Measurements from ENCODE around the gene PFDN1.

Gene PFDN1

GRCh38 chr5:140259500-140259899 lies 43.4 kb downstream of the PFDN1 start:
- DNase-seq (ENCODE audit: low read depth, low spot score) = no peak

- no peak for DNase-seq (ENCODE audit: low read depth, low spot score)
Measured at GRCh38 chr5:140258873-140259272, 44.0 kb downstream of the PFDN1 start.

GRCh38 chr5:140258016-140258415 lies 44.9 kb downstream of the PFDN1 start:
- DNase-seq (ENCODE audit: low read depth, low spot score) = no peak

- no peak for DNase-seq (ENCODE audit: low read depth, low spot score)
Measured at GRCh38 chr5:140256726-140257125, 46.2 kb downstream of the PFDN1 start.

- no peak for DNase-seq (ENCODE audit: low read depth, low spot score)
Measured at GRCh38 chr5:140255460-140256157, 47.3 kb downstream of the PFDN1 start.

GRCh38 chr5:140253985-140254384 lies 48.9 kb downstream of the PFDN1 start:
- no peak for DNase-seq (ENCODE audit: low read depth, low spot score)

- no peak for DNase-seq (ENCODE audit: low read depth, low spot score)
Measured at GRCh38 chr5:140252470-140253126, 50.3 kb downstream of the PFDN1 start.

GRCh38 chr5:140251527-140251973 lies 51.4 kb downstream of the PFDN1 start:
- DNase-seq (ENCODE audit: low read depth, low spot score) = no peak

GRCh38 chr5:140250386-140250785 lies 52.5 kb downstream of the PFDN1 start:
- DNase-seq (ENCODE audit: low read depth, low spot score) = no peak

GRCh38 chr5:140249536-140249935 lies 53.4 kb downstream of the PFDN1 start:
- no peak for DNase-seq (ENCODE audit: low read depth, low spot score)

- no peak for DNase-seq (ENCODE audit: low read depth, low spot score)
Measured at GRCh38 chr5:140248414-140248813, 54.5 kb downstream of the PFDN1 start.

- DNase-seq (ENCODE audit: low read depth, low spot score) = no peak
Measured at GRCh38 chr5:140246378-140247122, 56.4 kb downstream of the PFDN1 start.

GRCh38 chr5:140245926-140246325 lies 57.0 kb downstream of the PFDN1 start:
- no peak for DNase-seq (ENCODE audit: low read depth, low spot score)

- no peak for DNase-seq (ENCODE audit: low read depth, low spot score)
Measured at GRCh38 chr5:140245341-140245740, 57.6 kb downstream of the PFDN1 start.

- DNase-seq (ENCODE audit: low read depth, low spot score) = peak; percentile 53
Measured at GRCh38 chr5:140244525-140245025, 58.3 kb downstream of the PFDN1 start.

GRCh38 chr5:140243706-140244250 lies 59.1 kb downstream of the PFDN1 start:
- no peak for DNase-seq (ENCODE audit: low read depth, low spot score)

GRCh38 chr5:140242890-140243585 lies 59.9 kb downstream of the PFDN1 start:
- no peak for DNase-seq (ENCODE audit: low read depth, low spot score)

GRCh38 chr5:140242099-140242498 lies 60.8 kb downstream of the PFDN1 start:
- DNase-seq (ENCODE audit: low read depth, low spot score) = no peak

- no peak for DNase-seq (ENCODE audit: low read depth, low spot score)
Measured at GRCh38 chr5:140240987-140241706, 61.8 kb downstream of the PFDN1 start.

GRCh38 chr5:140239939-140240700 lies 62.8 kb downstream of the PFDN1 start:
- peak; percentile 33 for DNase-seq (ENCODE audit: low read depth, low spot score)
